ENCODE results near the gene L2HGDH.

L2HGDH gene

DNA sequence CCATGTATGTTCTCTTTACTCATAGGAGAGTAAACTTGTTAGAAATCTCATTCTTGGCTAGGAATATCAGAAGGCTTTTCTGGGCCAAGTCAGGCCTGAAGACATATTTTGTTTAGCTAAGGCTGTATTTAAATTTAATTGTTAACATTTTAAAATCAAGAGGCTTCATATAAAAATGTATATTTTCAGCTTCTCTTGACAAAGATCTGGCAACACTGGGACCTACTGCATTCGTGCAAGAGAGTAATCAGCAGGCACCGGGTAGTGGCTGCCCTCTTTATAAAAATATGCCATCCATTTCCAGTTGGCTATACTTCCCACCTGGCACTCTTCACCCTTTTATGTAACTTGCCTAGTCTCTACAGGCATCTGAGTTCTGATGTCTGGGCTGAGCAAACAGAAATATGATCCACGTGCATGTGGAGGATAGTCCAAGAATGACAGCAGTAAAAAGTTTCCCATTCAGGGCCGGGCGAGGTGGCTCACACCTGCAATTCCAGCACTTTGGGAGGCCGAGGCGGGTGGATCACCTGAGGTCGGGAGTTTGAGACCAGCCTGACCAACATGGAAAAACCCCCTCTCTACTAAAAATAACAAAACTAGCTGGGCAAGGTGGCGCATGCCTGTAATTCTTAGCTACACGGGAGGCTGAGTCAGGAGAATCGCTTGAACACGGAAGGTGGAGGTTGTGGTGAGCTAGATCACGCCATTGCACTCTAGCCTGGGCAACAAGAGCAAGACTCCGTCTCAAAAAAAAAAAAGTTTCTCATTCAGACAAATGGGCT lies 78.7 kb downstream of the L2HGDH start:
- peaks cover 26% of the 10 kb centered on the region for H3K79me2 ChIP-seq (ENCODE audit: control insufficient read depth, low read length)
- no peak overlapping the region for H3K27ac ChIP-seq (ENCODE audit: low read depth, low read length)
- no peaks in the 10 kb centered on the region for H3F3A ChIP-seq (ENCODE audit: control insufficient read depth, insufficient read depth)
- no peak overlapping the region for H3K4me3 ChIP-seq (ENCODE audit: low read length)
- H3K4me1 ChIP-seq (ENCODE audit: control insufficient read depth, low read length): peaks cover 33% of the 10 kb centered on the region
- peaks cover 4% of the 10 kb centered on the region; the same call in 1 of the 2 replicates for H3K9me3 ChIP-seq (ENCODE audit: control insufficient read depth, insufficient read depth, low read length)
- no peak overlapping the region for H3K4me2 ChIP-seq (ENCODE audit: low read length)
- H3K9me2 ChIP-seq (replicated peaks; ENCODE audit: control insufficient read depth, low read length): no peaks in the 10 kb centered on the region
- no peak for TF ChIP-seq EZH2phosphoT487 (IDR thresholded peaks at IDR 0.05; ENCODE audit: borderline replicate concordance, low read length)
- TF ChIP-seq, protein P1, sequence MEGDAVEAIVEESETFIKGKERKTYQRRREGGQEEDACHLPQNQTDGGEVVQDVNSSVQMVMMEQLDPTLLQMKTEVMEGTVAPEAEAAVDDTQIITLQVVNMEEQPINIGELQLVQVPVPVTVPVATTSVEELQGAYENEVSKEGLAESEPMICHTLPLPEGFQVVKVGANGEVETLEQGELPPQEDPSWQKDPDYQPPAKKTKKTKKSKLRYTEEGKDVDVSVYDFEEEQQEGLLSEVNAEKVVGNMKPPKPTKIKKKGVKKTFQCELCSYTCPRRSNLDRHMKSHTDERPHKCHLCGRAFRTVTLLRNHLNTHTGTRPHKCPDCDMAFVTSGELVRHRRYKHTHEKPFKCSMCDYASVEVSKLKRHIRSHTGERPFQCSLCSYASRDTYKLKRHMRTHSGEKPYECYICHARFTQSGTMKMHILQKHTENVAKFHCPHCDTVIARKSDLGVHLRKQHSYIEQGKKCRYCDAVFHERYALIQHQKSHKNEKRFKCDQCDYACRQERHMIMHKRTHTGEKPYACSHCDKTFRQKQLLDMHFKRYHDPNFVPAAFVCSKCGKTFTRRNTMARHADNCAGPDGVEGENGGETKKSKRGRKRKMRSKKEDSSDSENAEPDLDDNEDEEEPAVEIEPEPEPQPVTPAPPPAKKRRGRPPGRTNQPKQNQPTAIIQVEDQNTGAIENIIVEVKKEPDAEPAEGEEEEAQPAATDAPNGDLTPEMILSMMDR (IDR thresholded peaks at IDR 0.05; ENCODE audit: low read depth, low read length, poor library complexity, severe bottlenecking): no peak
- H3K36me3 ChIP-seq (ENCODE audit: control insufficient read depth, low read length): peaks cover 5% of the 10 kb centered on the region
- H3K27me3 ChIP-seq (ENCODE audit: control insufficient read depth, low read length): no peaks in the 10 kb centered on the region
- H4K20me1 ChIP-seq (ENCODE audit: control insufficient read depth, insufficient read depth, low read depth, low read length): no peaks in the 10 kb centered on the region

DNA sequence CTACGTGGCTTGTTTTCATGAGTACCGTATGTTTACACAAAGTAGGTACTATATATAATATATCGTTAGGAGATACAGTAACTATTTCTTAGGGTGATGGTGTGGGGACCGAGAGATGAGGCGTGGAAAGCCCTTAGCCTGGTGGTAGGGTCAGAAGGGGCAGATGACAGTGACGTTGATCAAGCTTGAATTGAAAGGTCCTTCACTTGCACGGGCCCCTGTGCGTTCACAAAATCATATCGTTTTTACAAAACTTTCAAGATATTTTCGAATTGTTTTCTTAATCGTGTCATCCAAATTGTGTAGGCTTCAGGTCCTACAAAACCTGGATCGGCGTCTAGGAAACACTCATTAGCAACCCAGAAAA lies 79.8 kb downstream of the L2HGDH start:
- Histone ChIP-seq H3K27me3 (ENCODE audit: control insufficient read depth, low read length) (no peaks in the 10 kb centered on the region), H3K79me2 (ENCODE audit: control insufficient read depth, low read length) (peaks cover 37% of the 10 kb centered on the region), H3K4me1 (ENCODE audit: control insufficient read depth, low read length) (peaks cover 26% of the 10 kb centered on the region), H3F3A (ENCODE audit: control insufficient read depth, insufficient read depth) (no peaks in the 10 kb centered on the region), H3K36me3 (ENCODE audit: control insufficient read depth, low read length) (peaks cover 6% of the 10 kb centered on the region), H3K9me3 (ENCODE audit: control insufficient read depth, insufficient read depth, low read length) (peaks cover 5% of the 10 kb centered on the region; the same call in 1 of the 2 replicates), H3K4me2 (ENCODE audit: low read length) (peak overlapping the region; percentile 90), H3K27ac (ENCODE audit: low read depth, low read length) (peak overlapping the region; percentile 61), H3K9me2 (replicated peaks; ENCODE audit: control insufficient read depth, low read length) (no peaks in the 10 kb centered on the region), H4K20me1 (ENCODE audit: control insufficient read depth, insufficient read depth, low read depth, low read length) (no peaks in the 10 kb centered on the region), H3K4me3 (ENCODE audit: low read length) (peak overlapping the region; percentile 70)
- TF ChIP-seq EZH2phosphoT487 (IDR thresholded peaks at IDR 0.05; ENCODE audit: borderline replicate concordance, low read length): no peak
- TF ChIP-seq, protein P1 (IDR thresholded peaks at IDR 0.05; ENCODE audit: low read depth, low read length, poor library complexity, severe bottlenecking): no peak

DNA sequence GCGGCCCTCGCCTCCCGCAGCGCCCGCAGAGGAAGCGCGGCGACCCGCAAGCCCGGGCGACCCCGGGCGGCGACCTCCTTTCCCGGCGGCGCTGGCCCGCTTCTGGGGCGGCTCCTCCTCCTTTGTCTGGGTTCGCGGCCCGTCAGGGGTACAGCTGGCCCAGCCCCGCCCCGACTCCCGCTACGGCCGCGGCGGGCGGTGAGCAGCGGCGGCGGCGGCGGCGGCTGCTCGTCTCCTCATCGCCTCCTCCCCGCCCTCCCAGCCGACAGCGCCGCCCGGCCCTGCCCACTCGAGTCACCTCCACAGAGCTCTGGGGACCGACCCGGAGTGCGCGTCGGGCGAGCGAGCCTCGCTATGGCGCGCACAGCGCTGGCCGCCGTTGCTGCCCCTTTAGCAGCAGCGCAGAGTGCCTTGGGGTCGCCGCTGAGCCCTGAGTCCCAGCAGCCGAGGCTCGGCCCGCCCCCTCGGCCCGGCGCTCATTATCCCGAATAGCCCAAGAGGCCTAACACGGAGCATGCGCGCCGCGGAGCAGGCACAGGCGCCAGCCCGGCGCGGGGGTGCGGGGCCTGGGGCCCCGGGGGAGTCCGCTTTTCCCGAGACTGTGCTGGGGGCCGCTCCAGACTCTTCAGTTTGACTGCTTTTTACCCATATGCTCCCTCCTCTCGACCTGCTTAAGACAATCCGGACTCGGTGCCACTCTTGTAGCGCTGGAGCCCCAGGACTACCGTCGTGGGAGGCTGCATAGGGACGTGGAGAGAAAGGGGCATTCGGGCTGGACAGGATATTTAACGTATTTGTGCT lies 80.4 kb downstream of the L2HGDH start, which contains the start of gene SOS2:
Gene SOS2 (minus strand): TSS at position 104 of the 801 bp plus-strand sequence. CDS start 295 bp downstream, outside the sequence.
- peak within 1 kb of the TSS; percentile 61 for H3K27ac ChIP-seq (ENCODE audit: low read depth, low read length)
- TF ChIP-seq, protein P1 (IDR thresholded peaks at IDR 0.05; ENCODE audit: low read depth, low read length, poor library complexity, severe bottlenecking): peak; percentile 18
- TF ChIP-seq EZH2phosphoT487 (IDR thresholded peaks at IDR 0.05; ENCODE audit: borderline replicate concordance, low read length): no peak
- peaks cover 5% of the 10 kb centered on the region; the same call in 1 of the 2 replicates for H3K9me3 ChIP-seq (ENCODE audit: control insufficient read depth, insufficient read depth, low read length)

More for the DNA sequence above, 80.4 kb downstream of the L2HGDH start, which contains the start of gene SOS2:
- Histone ChIP-seq H3K4me2 (ENCODE audit: low read length) (peak within 1 kb of the TSS; percentile 92), H3K9me2 (replicated peaks; ENCODE audit: control insufficient read depth, low read length) (no peaks in the 10 kb centered on the region), H3K36me3 (ENCODE audit: control insufficient read depth, low read length) (peaks cover 6% of the 10 kb centered on the region), H3K4me1 (ENCODE audit: control insufficient read depth, low read length) (peaks cover 23% of the 10 kb centered on the region), H3F3A (ENCODE audit: control insufficient read depth, insufficient read depth) (no peaks in the 10 kb centered on the region), H3K79me2 (ENCODE audit: control insufficient read depth, low read length) (peaks cover 42% of the 10 kb centered on the region), H3K4me3 (ENCODE audit: low read length) (peak within 1 kb of the TSS; percentile 70), H4K20me1 (ENCODE audit: control insufficient read depth, insufficient read depth, low read depth, low read length) (no peaks in the 10 kb centered on the region), H3K27me3 (ENCODE audit: control insufficient read depth, low read length) (no peaks in the 10 kb centered on the region)

All from DOHH2 (cell line).